K562 (cell line): Measurements from ENCODE around the gene ZNF628. TPM values are rescaled to one million over a fixed set of nuclear protein-coding genes. Genes with fewer than 3 reads are reported as not detected.

ENCODE experiments used
- ATAC-seq: fragments of 200-7000 bp; cut with Tn5 transposase; 3 replicates; pipeline ENCODE4 v1.9.1; 2020; ENCODE audit warnings: moderate library complexity
- BruUV-seq: library from RNA; stranded (reverse); fragments of 400-500 nt; replicated peaks from 2 replicates; lab custom pipeline; 2021; lab: Mats Ljungman, UMichigan
- CTCF ChIA-PET: fragments of 300-600 bp; formaldehyde crosslinking; extraction: SDS; loops from one replicate; lab custom pipeline; 2021; ENCODE audit warnings: low intra/inter-chr PET ratio; lab: Yijun Ruan, JAX
- POLR2A ChIA-PET: fragments of 300-600, 350-650 bp; sonication (Branson Sonifier 250); formaldehyde crosslinking; extraction: SDS; loops from one replicate; lab custom pipeline; 2021; ENCODE audit warnings: antibody characterized with exemption, inconsistent platforms; lab: Yijun Ruan, JAX
- DNase-seq, 4 experiments: peaks; one replicate each; pipeline versions ENCODE4 v3.0.0 to v3.0.0-alpha.2; 2011 to 2018; ENCODE audit warnings: low spot score in 3 of 4, mixed read lengths in 3 of 4; ENCODE audit errors: extremely low read depth in 1 of 4
- FAIRE-seq: peaks from 2 replicates; lab custom pipeline; 2011; peaks lifted over from hg19 to GRCh38; lab: Jason Lieb, UNC
- H2AFZ ChIP-seq: 2 replicates; pipeline ENCODE4 v1.6.0; 2011; ENCODE audit warnings: low read depth, low read length, control low read depth, inconsistent platforms
- H3K27ac ChIP-seq: fragments of 200-600 bp; 3 replicates; pipeline ENCODE4 v1.8.0; 2011; ENCODE audit warnings: low read depth, mild to moderate bottlenecking, control low read depth, inconsistent platforms, low read length, moderate library complexity, mixed read lengths; ENCODE audit errors: extremely low read depth
- H3K27me3 ChIP-seq, 2 experiments: fragments of 300-600 bp in 1 of 2; 2 replicates in 1 of 2; 3 replicates in 1 of 2; pipeline versions ENCODE4 v1.6.0 to v1.8.0; 2011; ENCODE audit warnings: inconsistent platforms in 2 of 2, low read length in 2 of 2, mild to moderate bottlenecking in 1 of 2, mixed read lengths in 1 of 2, moderate library complexity in 1 of 2; ENCODE audit not compliant: control insufficient read depth in 2 of 2, insufficient read depth in 2 of 2
- H3K36me3 ChIP-seq: fragments of 300-600 bp; 3 replicates; pipeline ENCODE4 v1.8.0; 2011; ENCODE audit warnings: mild to moderate bottlenecking, low read length, inconsistent platforms; ENCODE audit not compliant: control insufficient read depth, insufficient read depth
- H3K4me1 ChIP-seq, 2 experiments: fragments of 200-600 bp in 1 of 2; replicated peaks in 1 of 2; 2 replicates in 1 of 2; 3 replicates in 1 of 2; pipeline versions ENCODE4 v1.5.1 to v1.8.0; 2011; ENCODE audit warnings: inconsistent platforms in 2 of 2, low read length in 2 of 2, mild to moderate bottlenecking in 1 of 2, mixed read lengths in 1 of 2, moderate library complexity in 1 of 2; ENCODE audit not compliant: control insufficient read depth in 2 of 2, insufficient read depth in 2 of 2
- H3K4me2 ChIP-seq: 2 replicates; pipeline ENCODE4 v1.6.1; 2011; ENCODE audit warnings: low read length, control low read depth, inconsistent platforms, mixed read lengths; ENCODE audit not compliant: insufficient read depth
- H3K4me3 ChIP-seq: fragments of 200-600 bp; sonication (generic), shearing (Covaris generic); 2 replicates; pipeline ENCODE4 v1.5.1; 2016; ENCODE audit warnings: control low read depth, inconsistent platforms
- H3K79me2 ChIP-seq: fragments of 200-600 bp; 3 replicates; pipeline ENCODE4 v1.8.0; 2011; ENCODE audit warnings: low read length, inconsistent platforms; ENCODE audit not compliant: control insufficient read depth, insufficient read depth
- H3K9ac ChIP-seq, 2 experiments: 2 replicates each; pipeline versions ENCODE4 v1.6.0 to v1.6.1; 2011; ENCODE audit warnings: low read depth in 2 of 2, low read length in 2 of 2, control low read depth in 1 of 2, inconsistent platforms in 1 of 2, mild to moderate bottlenecking in 1 of 2, mixed read lengths in 1 of 2; ENCODE audit not compliant: insufficient read depth in 1 of 2
- H3K9me1 ChIP-seq: one replicate; pipeline ENCODE4 v1.6.0; 2011; ENCODE audit warnings: inconsistent platforms, mild to moderate bottlenecking, low read length, moderate library complexity; ENCODE audit not compliant: control insufficient read depth, insufficient read depth
- H3K9me3 ChIP-seq: replicated peaks from 2 replicates; pipeline ENCODE4 v1.5.1; 2011; ENCODE audit warnings: low read depth, low read length, inconsistent platforms; ENCODE audit not compliant: control insufficient read depth, insufficient read depth
- H4K20me1 ChIP-seq: replicated peaks from 2 replicates; pipeline ENCODE4 v1.6.1; 2011; ENCODE audit warnings: low read length, inconsistent platforms, mixed read lengths; ENCODE audit not compliant: control insufficient read depth, insufficient read depth
- AFF1 ChIP-seq, 2 experiments: fragments of 450-650 bp; IDR thresholded peaks; 2 replicates each; pipeline ENCODE4 v1.6.1; 2018; ENCODE audit warnings: mild to moderate bottlenecking in 2 of 2, low read depth in 1 of 2; ENCODE audit not compliant: partially characterized antibody in 2 of 2
- CGGBP1 ChIP-seq: fragments of 250-450 bp; sonication (Bioruptor Pico); IDR thresholded peaks from 2 replicates; pipeline ENCODE4 v1.9.0; 2021; ENCODE audit warnings: mild to moderate bottlenecking
- CLOCK ChIP-seq: fragments of 250-450 bp; sonication (Bioruptor Pico); IDR thresholded peaks from 2 replicates; pipeline ENCODE4 v1.4.0; 2020; ENCODE audit warnings: mild to moderate bottlenecking, moderate library complexity, borderline replicate concordance
- HDAC1 ChIP-seq, 2 experiments: fragments of 450-650 bp; IDR thresholded peaks; 2 replicates each; pipeline ENCODE4 v1.6.1; 2016 to 2017; ENCODE audit warnings: inconsistent platforms in 1 of 2, mild to moderate bottlenecking in 1 of 2, moderate library complexity in 1 of 2
- HDAC8 ChIP-seq: fragments of 450-650 bp; IDR thresholded peaks from 2 replicates; pipeline ENCODE4 v1.6.1; 2016; ENCODE audit warnings: mild to moderate bottlenecking, missing genetic modification characterization, moderate library complexity, missing compliant biosample characterization
- MEIS2 ChIP-seq: fragments of 450-650 bp; IDR thresholded peaks from 2 replicates; pipeline ENCODE4 v1.6.1; 2014; ENCODE audit warnings: mild to moderate bottlenecking; ENCODE audit not compliant: partially characterized antibody
- ZBTB26 ChIP-seq: fragments of 450-650 bp; formaldehyde crosslinking; IDR thresholded peaks from 2 replicates; pipeline ENCODE4 v1.4.0; 2022; ENCODE audit warnings: missing genetic modification characterization
- ZMIZ1 ChIP-seq, 2 experiments: fragments of 150-350 bp in 1 of 2; IDR thresholded peaks; 2 replicates each; pipeline ENCODE4 v1.6.1; 2012 to 2016; ENCODE audit warnings: low read depth in 2 of 2, low read length in 2 of 2, mild to moderate bottlenecking in 1 of 2, moderate library complexity in 1 of 2
- whole genome bisulfite sequencing: fragments of 100-300 bp; shearing (Covaris generic); methylation state at CpG from one replicate; pipeline ENCODE4 v1.1.6; 2016; ENCODE audit warnings: low coverage, mixed read lengths; ENCODE audit not compliant: insufficient coverage; ENCODE audit errors: missing lambda C conversion rate; 5-methylcytosine and 5-hydroxymethylcytosine counted together
- in situ Hi-C: fragments of 300-500 bp; cut with MboI; formaldehyde crosslinking; loops from 4 replicates; pipeline ENCODE4 v1.15.0; 2018; ENCODE audit warnings: inconsistent platforms, mixed read lengths
- intact Hi-C: fragments of 100-400 bp; cut with micrococcal nuclease; formaldehyde crosslinking; loops from 2 replicates; pipeline ENCODE4 v1.14.2; 2022
- polyA plus RNA-seq, 8 experiments: library from polyadenylated mRNA; depleted of rRNA in 4 of 8; stranded (reverse) in 5 of 8; unstranded in 3 of 8; fragments of >200 nt; fragmentation: Nextera tagmentation in 2 of 8; fragmentation: Illumina TruSeq in 1 of 8; extraction: Ambion mirVana in 2 of 8; extraction: Trizol in 1 of 8; gene quantifications; 2 replicates each; pipeline versions ENCODE4 v1.2.1 to v1.2.3, GENCODE V29; 2011 to 2014; ENCODE audit warnings: inconsistent platforms in 1 of 8, missing spikeins in 1 of 8
- total RNA-seq, 7 experiments: library from RNA; depleted of rRNA in 6 of 7; stranded (reverse); fragments of >200 nt in 6 of 7; fragmentation: Illumina TruSeq in 2 of 7; extraction: Trizol in 2 of 7; gene quantifications; 2 replicates each; pipeline versions ENCODE4 v1.2.1 to v1.2.3, GENCODE V29; 2011 to 2021; ENCODE audit warnings: low replicate concordance in 1 of 7

The ZNF628 gene
- total and polyA plus RNA-seq, 9 of the 15 experiments (the other 6 are each of a cell fraction or from before 2014, with no cell fraction given): 0.13 to 13.6 (median 2.2) TPM; not detected in 3

- ATAC-seq: no peak
- in situ Hi-C loops: no loop called here
- H3K27me3 ChIP-seq: peaks cover 0 to 4% of the 10 kb centered on the region in 2 experiments; a peak in 1 of 5 replicates
These were observed 19.4 kb downstream of the ZNF628 start for GRCh38 chr19:55495646-55496349.

More at GRCh38 chr19:55495646-55496349, 19.4 kb downstream of the ZNF628 start:
- POLR2A ChIA-PET: interaction anchor here (1.1 kb wide), 1 partner anchor 88 kb away, joined by 3 read pairs; the partner anchor contains the start of gene UBE2S
- WGBS: 68% methylated on average over 9 of the region's 11 CpGs
- Histone ChIP-seq H3K4me3 (no peak overlapping the region), H4K20me1 (no peaks in the 10 kb centered on the region), H3K79me2 (no peaks in the 10 kb centered on the region), H3K27ac (no peak overlapping the region), H2AFZ (no peak overlapping the region), H3K4me2 (no peak overlapping the region), H3K9me1 (no peaks in the 10 kb centered on the region), H3K9ac (no peak overlapping the region), H3K4me1 (peaks cover 12 to 34% of the 10 kb centered on the region in 2 experiments), H3K9me3 (no peaks in the 10 kb centered on the region), H3K36me3 (no peaks in the 10 kb centered on the region)
- intact Hi-C loops: no loop called here
- BruUV-seq: no TSS peak
- DNase-seq (no peak), FAIRE-seq (no peak)
- CTCF ChIA-PET: no interaction called here
- TF ChIP-seq ZMIZ1 (IDR thresholded peaks at IDR 0.05; ENCODE audit: low read depth in 2 of 2, low read length in 2 of 2) (no peak), HDAC8 (tag) (no peak), CGGBP1 (CRISPR knock-in tag) (no peak), CLOCK (CRISPR knock-in tag) (no peak), HDAC1 (IDR thresholded peaks at IDR 0.05) (no peak), AFF1 (IDR thresholded peaks at IDR 0.05; ENCODE audit: low read depth in 1 of 2, partially characterized antibody in 2 of 2) (no peak), MEIS2 (no peak), ZBTB26 (CRISPR knock-in tag) (no peak)
